ENCODE data around the gene CLEC2A. TPM values are rescaled to one million over a fixed set of nuclear protein-coding genes. Genes with fewer than 3 reads are reported as not detected.

CLEC2A gene
- total RNA-seq, 1 donor from 2014 or later: not detected

GRCh38 chr12:9864913-9865675 lies 67.1 kb downstream of the CLEC2A start:
- no peak for TF ChIP-seq CTCF (IDR thresholded peaks at IDR 0.05; ENCODE audit: unreplicated experiment)
- no peak for DNase-seq (ENCODE audit: low spot score, unreplicated experiment)
- H3K27me3 Mint-ChIP-seq: peaks cover 6% of the 10 kb centered on the region
- H3K4me3 Mint-ChIP-seq (ENCODE audit: low read depth): no peak overlapping the region
- H3K9me3 Mint-ChIP-seq (ENCODE audit: low read depth): peaks cover 8% of the 10 kb centered on the region
- peaks cover 6% of the 10 kb centered on the region for H3K4me1 Mint-ChIP-seq (ENCODE audit: low read depth)
- H3K27ac Mint-ChIP-seq: no peak overlapping the region
- H3K36me3 Mint-ChIP-seq (ENCODE audit: insufficient read depth): no peaks in the 10 kb centered on the region

Other genes starting within 250 kb of the CLEC2A start
- not detected in 2 replicates for gene CLECL1, start 199.3 kb downstream of the CLEC2A start, total RNA-seq
- gene CD69, start 171.5 kb downstream of the CLEC2A start, total RNA-seq: not detected in 2 replicates
- gene KLRF1, start 104.9 kb downstream of the CLEC2A start, total RNA-seq: not detected in 2 replicates
- gene CLEC2B, start 63.0 kb downstream of the CLEC2A start, total RNA-seq: not detected in 2 replicates
- not detected in 2 replicates for gene KLRF2, start 50.9 kb downstream of the CLEC2A start, total RNA-seq
- gene CLEC12A, start 39.0 kb upstream of the CLEC2A start, total RNA-seq: not detected in 2 replicates
- not detected in 2 replicates for gene CLEC1B, start 66.8 kb upstream of the CLEC2A start, total RNA-seq
- gene CLEC12B, start 78.3 kb upstream of the CLEC2A start, total RNA-seq: not detected in 2 replicates
- not detected in 2 replicates for gene CLEC9A, start 98.3 kb upstream of the CLEC2A start, total RNA-seq
- gene CLEC1A, start 166.6 kb upstream of the CLEC2A start, total RNA-seq: not detected in 2 replicates
- not detected in 2 replicates for gene CLEC7A, start 197.8 kb upstream of the CLEC2A start, total RNA-seq
- not detected in 2 replicates for gene OLR1, start 239.8 kb upstream of the CLEC2A start, total RNA-seq
- gene TMEM52B, start 246.7 kb upstream of the CLEC2A start, total RNA-seq: not detected in 2 replicates

All from progenitor cell of endocrine pancreas (in vitro differentiated cells).